Measurements from ENCODE around the gene INO80. TPM values are rescaled to one million over a fixed set of nuclear protein-coding genes. Genes with fewer than 3 reads are reported as not detected.
"Not testable (repeated sequence)": the region's sequence is repeated elsewhere in the genome, so short reads cannot be mapped to it uniquely, and the experiment has no call there.

Gene INO80
- total RNA-seq, 1 donor from 2014 or later = 20.4 TPM

GRCh38 chr15:41153733-41154132, 37.7 kb upstream of the INO80 start:
- no peak for DNase-seq
- no peak for TF ChIP-seq CTCF (IDR thresholded peaks at IDR 0.05; ENCODE audit: partially characterized antibody, unreplicated experiment)
- no peaks in the 10 kb centered on the region for H3K4me1 Mint-ChIP-seq (ENCODE audit: low read depth, unreplicated experiment)
- no peaks in the 10 kb centered on the region for H3K36me3 Mint-ChIP-seq (ENCODE audit: unreplicated experiment)
- peaks cover 3% of the 10 kb centered on the region for H3K9me3 Mint-ChIP-seq (ENCODE audit: unreplicated experiment)
- no peak overlapping the region for H3K27ac Mint-ChIP-seq (ENCODE audit: unreplicated experiment)
- no peak overlapping the region for H3K4me3 Mint-ChIP-seq (ENCODE audit: unreplicated experiment)
- no peaks in the 10 kb centered on the region for H3K27me3 Mint-ChIP-seq (ENCODE audit: unreplicated experiment)

- H3K27ac Mint-ChIP-seq (ENCODE audit: unreplicated experiment) = no peak overlapping the region
- peaks cover 3% of the 10 kb centered on the region for H3K9me3 Mint-ChIP-seq (ENCODE audit: unreplicated experiment)
- no peak for DNase-seq
- H3K36me3 Mint-ChIP-seq (ENCODE audit: unreplicated experiment) = no peaks in the 10 kb centered on the region
- H3K4me1 Mint-ChIP-seq (ENCODE audit: low read depth, unreplicated experiment) = no peaks in the 10 kb centered on the region
- TF ChIP-seq CTCF (IDR thresholded peaks at IDR 0.05; ENCODE audit: partially characterized antibody, unreplicated experiment) = no peak
- H3K4me3 Mint-ChIP-seq (ENCODE audit: unreplicated experiment) = no peak overlapping the region
- H3K27me3 Mint-ChIP-seq (ENCODE audit: unreplicated experiment) = no peaks in the 10 kb centered on the region
Measured at GRCh38 chr15:41151451-41152005, 35.4 kb upstream of the INO80 start.

- no peak overlapping the region for H3K27ac Mint-ChIP-seq (ENCODE audit: unreplicated experiment)
- DNase-seq = no peak
- no peak for TF ChIP-seq CTCF (IDR thresholded peaks at IDR 0.05; ENCODE audit: partially characterized antibody, unreplicated experiment)
- H3K36me3 Mint-ChIP-seq (ENCODE audit: unreplicated experiment) = no peaks in the 10 kb centered on the region
- H3K4me3 Mint-ChIP-seq (ENCODE audit: unreplicated experiment) = no peak overlapping the region
- no peaks in the 10 kb centered on the region for H3K4me1 Mint-ChIP-seq (ENCODE audit: low read depth, unreplicated experiment)
- H3K9me3 Mint-ChIP-seq (ENCODE audit: unreplicated experiment) = peaks cover 3% of the 10 kb centered on the region
- no peaks in the 10 kb centered on the region for H3K27me3 Mint-ChIP-seq (ENCODE audit: unreplicated experiment)
Measured at GRCh38 chr15:41150279-41150678, 34.2 kb upstream of the INO80 start.

GRCh38 chr15:41148065-41148464, 32.0 kb upstream of the INO80 start:
- H3K4me3 Mint-ChIP-seq (ENCODE audit: unreplicated experiment) = no peak overlapping the region
- TF ChIP-seq CTCF (IDR thresholded peaks at IDR 0.05; ENCODE audit: partially characterized antibody, unreplicated experiment) = no peak
- H3K4me1 Mint-ChIP-seq (ENCODE audit: low read depth, unreplicated experiment) = no peaks in the 10 kb centered on the region
- H3K27me3 Mint-ChIP-seq (ENCODE audit: unreplicated experiment) = no peaks in the 10 kb centered on the region
- no peaks in the 10 kb centered on the region for H3K36me3 Mint-ChIP-seq (ENCODE audit: unreplicated experiment)
- peaks cover 3% of the 10 kb centered on the region for H3K9me3 Mint-ChIP-seq (ENCODE audit: unreplicated experiment)
- H3K27ac Mint-ChIP-seq (ENCODE audit: unreplicated experiment) = no peak overlapping the region
- DNase-seq = no peak

GRCh38 chr15:41139619-41140018, 23.5 kb upstream of the INO80 start:
- TF ChIP-seq CTCF (IDR thresholded peaks at IDR 0.05; ENCODE audit: partially characterized antibody, unreplicated experiment) = no peak
- Mint-ChIP-seq H3K36me3 (ENCODE audit: unreplicated experiment) (no peaks in the 10 kb centered on the region), H3K9me3 (ENCODE audit: unreplicated experiment) (no peaks in the 10 kb centered on the region), H3K27ac (ENCODE audit: unreplicated experiment) (no peak overlapping the region), H3K27me3 (ENCODE audit: unreplicated experiment) (no peaks in the 10 kb centered on the region), H3K4me3 (ENCODE audit: unreplicated experiment) (no peak overlapping the region), H3K4me1 (ENCODE audit: low read depth, unreplicated experiment) (no peaks in the 10 kb centered on the region)
- no peak for DNase-seq

- H3K4me3 Mint-ChIP-seq (ENCODE audit: unreplicated experiment); H3K36me3 Mint-ChIP-seq (ENCODE audit: unreplicated experiment); H3K27ac Mint-ChIP-seq (ENCODE audit: unreplicated experiment); H3K9me3 Mint-ChIP-seq (ENCODE audit: unreplicated experiment); H3K4me1 Mint-ChIP-seq (ENCODE audit: low read depth, unreplicated experiment); H3K27me3 Mint-ChIP-seq (ENCODE audit: unreplicated experiment); DNase-seq: not testable (repeated sequence)
Measured at GRCh38 chr15:41139112-41139511, 23.0 kb upstream of the INO80 start.

- DNase-seq; H3K4me1 Mint-ChIP-seq (ENCODE audit: low read depth, unreplicated experiment); H3K4me3 Mint-ChIP-seq (ENCODE audit: unreplicated experiment); H3K27me3 Mint-ChIP-seq (ENCODE audit: unreplicated experiment); H3K27ac Mint-ChIP-seq (ENCODE audit: unreplicated experiment); H3K9me3 Mint-ChIP-seq (ENCODE audit: unreplicated experiment); H3K36me3 Mint-ChIP-seq (ENCODE audit: unreplicated experiment): not testable (repeated sequence)
Measured at GRCh38 chr15:41135580-41135979, 19.5 kb upstream of the INO80 start.
